ENCODE measurements around the gene ERCC6.

The ERCC6 gene

DNA sequence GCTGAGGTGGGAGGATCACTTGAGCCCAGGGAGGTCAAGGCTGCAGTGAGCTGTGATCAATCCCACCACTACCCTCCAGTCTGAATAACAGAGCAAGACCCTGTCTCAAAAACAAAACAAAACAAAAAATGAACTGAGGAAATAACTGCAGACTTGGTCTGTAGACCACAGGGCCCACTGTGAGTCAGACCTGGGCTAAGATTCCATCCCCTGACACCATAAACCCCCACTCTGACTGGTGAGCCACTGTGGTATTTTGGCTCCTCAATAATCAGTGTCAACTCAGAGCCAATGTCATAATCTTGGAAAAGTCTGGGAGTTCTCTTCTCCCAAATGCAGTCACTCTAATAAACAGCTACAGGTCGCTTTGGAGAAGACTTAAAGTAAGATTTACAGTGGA lies 24.0 kb upstream of the ERCC6 start:
- Mint-ChIP-seq H3K27me3 (peaks cover 24% of the 10 kb centered on the region), H3K4me1 (no peaks in the 10 kb centered on the region), H3K36me3 (no peaks in the 10 kb centered on the region), H3K27ac (no peak overlapping the region), H3K4me3 (no peak overlapping the region), H3K9me3 (no peaks in the 10 kb centered on the region)
- CTCF ChIA-PET: no interaction called here
- no peak for DNase-seq

DNA sequence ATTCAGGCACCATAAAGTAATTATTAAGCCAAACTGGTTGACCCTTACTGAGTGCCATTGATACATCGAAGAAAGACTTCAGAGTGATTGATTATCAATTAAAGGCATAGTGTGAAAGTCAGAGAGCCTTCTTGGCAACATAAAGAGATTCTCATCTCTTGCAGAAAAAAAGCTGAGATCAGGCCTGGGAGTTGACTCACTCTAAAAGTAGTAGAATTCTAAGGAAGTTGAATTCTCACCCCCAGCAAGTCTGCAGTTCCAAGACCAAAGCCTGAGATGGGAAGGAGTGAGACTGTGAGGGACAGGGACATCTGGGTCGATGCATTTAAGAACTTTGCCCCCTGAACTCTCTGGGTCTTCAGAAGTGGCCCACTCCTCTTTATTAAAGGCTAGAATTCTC lies 21.6 kb upstream of the ERCC6 start:
- H3K4me1 Mint-ChIP-seq: no peaks in the 10 kb centered on the region
- no peaks in the 10 kb centered on the region for H3K36me3 Mint-ChIP-seq
- no peak overlapping the region for H3K4me3 Mint-ChIP-seq
- H3K27me3 Mint-ChIP-seq: peaks cover 27% of the 10 kb centered on the region
- DNase-seq: no peak
- CTCF ChIA-PET: no interaction called here
- H3K9me3 Mint-ChIP-seq: peaks cover 1% of the 10 kb centered on the region
- H3K27ac Mint-ChIP-seq: no peak overlapping the region

GRCh38 chr10:49559476-49559875 lies 20.6 kb upstream of the ERCC6 start:
- Mint-ChIP-seq H3K9me3 (peaks cover 3% of the 10 kb centered on the region), H3K4me1 (no peaks in the 10 kb centered on the region), H3K36me3 (no peaks in the 10 kb centered on the region), H3K27me3 (peaks cover 23% of the 10 kb centered on the region), H3K4me3 (no peak overlapping the region), H3K27ac (no peak overlapping the region)
- CTCF ChIA-PET: no interaction called here
- no peak for DNase-seq

GRCh38 chr10:49558190-49558589 lies 19.3 kb upstream of the ERCC6 start:
- CTCF ChIA-PET: no interaction called here
- Mint-ChIP-seq H3K27me3 (peaks cover 18% of the 10 kb centered on the region), H3K36me3 (no peaks in the 10 kb centered on the region), H3K9me3 (peaks cover 3% of the 10 kb centered on the region), H3K4me1 (no peaks in the 10 kb centered on the region), H3K27ac (no peak overlapping the region), H3K4me3 (no peak overlapping the region)
- no peak for DNase-seq

GRCh38 chr10:49557681-49558080 lies 18.8 kb upstream of the ERCC6 start:
- Mint-ChIP-seq H3K27me3 (peaks cover 18% of the 10 kb centered on the region), H3K4me3 (no peak overlapping the region), H3K9me3 (peaks cover 3% of the 10 kb centered on the region), H3K27ac (no peak overlapping the region), H3K4me1 (no peaks in the 10 kb centered on the region), H3K36me3 (no peaks in the 10 kb centered on the region)
- CTCF ChIA-PET: no interaction called here
- DNase-seq: no peak

GRCh38 chr10:49556723-49557122 lies 17.8 kb upstream of the ERCC6 start:
- CTCF ChIA-PET: no interaction called here
- no peak for DNase-seq
- no peak overlapping the region for H3K27ac Mint-ChIP-seq

GRCh38 chr10:49552277-49552676 lies 13.4 kb upstream of the ERCC6 start:
- DNase-seq: no peak
- Mint-ChIP-seq H3K27ac (no peak overlapping the region), H3K4me1 (no peaks in the 10 kb centered on the region), H3K4me3 (no peak overlapping the region), H3K27me3 (peaks cover 17% of the 10 kb centered on the region), H3K9me3 (peaks cover 3% of the 10 kb centered on the region), H3K36me3 (no peaks in the 10 kb centered on the region)
- CTCF ChIA-PET: no interaction called here

More at GRCh38 chr10:49556723-49557122, 17.8 kb upstream of the ERCC6 start:
- Mint-ChIP-seq H3K36me3 (no peaks in the 10 kb centered on the region), H3K4me3 (no peak overlapping the region), H3K4me1 (no peaks in the 10 kb centered on the region), H3K27me3 (peaks cover 18% of the 10 kb centered on the region), H3K9me3 (peaks cover 3% of the 10 kb centered on the region)

- CTCF ChIA-PET: no interaction called here
- H3K9me3 Mint-ChIP-seq: peaks cover 5% of the 10 kb centered on the region
These were observed 11.6 kb upstream of the ERCC6 start for GRCh38 chr10:49550563-49550962.

GRCh38 chr10:49549640-49550346 lies 10.9 kb upstream of the ERCC6 start:
- Mint-ChIP-seq H3K4me1 (no peaks in the 10 kb centered on the region), H3K27me3 (peaks cover 16% of the 10 kb centered on the region), H3K27ac (no peak overlapping the region), H3K9me3 (peaks cover 3% of the 10 kb centered on the region), H3K36me3 (no peaks in the 10 kb centered on the region), H3K4me3 (no peak overlapping the region)
- DNase-seq: no peak
- CTCF ChIA-PET: no interaction called here

More at GRCh38 chr10:49550563-49550962, 11.6 kb upstream of the ERCC6 start:
- Mint-ChIP-seq H3K36me3 (no peaks in the 10 kb centered on the region), H3K27ac (no peak overlapping the region), H3K4me1 (no peaks in the 10 kb centered on the region), H3K27me3 (peaks cover 16% of the 10 kb centered on the region), H3K4me3 (no peak overlapping the region)
- DNase-seq: no peak

DNA sequence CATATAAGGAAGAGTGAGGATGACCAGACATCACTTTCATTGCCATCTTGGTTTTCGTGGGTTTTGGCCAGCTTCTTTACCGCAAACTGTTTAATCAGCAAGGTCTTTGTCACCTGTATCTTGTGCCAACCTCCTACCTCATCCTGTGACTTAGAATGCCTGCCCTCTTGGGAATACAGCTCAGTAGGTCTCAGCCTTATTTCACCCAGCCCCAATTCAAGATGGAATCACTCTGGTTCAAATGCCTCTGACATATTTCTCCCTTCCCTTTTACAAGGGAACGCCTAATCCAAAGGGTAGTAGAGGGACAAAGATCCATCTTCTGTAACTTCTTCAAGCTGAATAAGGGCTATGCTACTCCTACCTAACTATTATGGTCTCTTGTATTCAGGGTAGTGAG lies 4.7 kb upstream of the ERCC6 start:
- H3K27me3 Mint-ChIP-seq: peaks cover 40% of the 10 kb centered on the region
- no peaks in the 10 kb centered on the region for H3K36me3 Mint-ChIP-seq
- H3K9me3 Mint-ChIP-seq: peaks cover 3% of the 10 kb centered on the region
- no peak for DNase-seq
- H3K4me3 Mint-ChIP-seq: no peak overlapping the region
- H3K4me1 Mint-ChIP-seq: peaks cover 12% of the 10 kb centered on the region
- CTCF ChIA-PET: interaction anchor here (1.1 kb wide), 1 partner anchor 19 kb away, joined by 3 read pairs; no protein-coding TSS in a partner anchor
- H3K27ac Mint-ChIP-seq: no peak overlapping the region

DNA sequence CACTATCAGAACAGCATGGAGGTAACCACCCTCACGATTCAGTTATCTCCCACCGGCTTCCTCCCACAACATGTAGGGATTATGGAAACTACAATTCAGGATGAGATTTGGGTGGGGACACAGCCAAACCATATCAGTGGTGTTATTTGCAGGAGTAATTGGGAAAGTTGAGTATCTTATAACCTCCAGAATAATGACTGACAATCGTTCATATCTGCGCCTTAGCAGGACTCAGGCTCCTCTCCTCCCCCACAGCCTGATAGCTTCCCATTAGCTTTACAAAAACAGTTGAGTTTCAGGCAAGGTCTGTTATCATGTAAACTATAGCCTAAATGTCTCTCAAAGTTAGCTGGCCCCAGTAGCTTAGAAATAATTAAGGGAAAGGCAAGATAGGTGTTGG lies 3.4 kb upstream of the ERCC6 start:
- DNase-seq: no peak
- CTCF ChIA-PET: no interaction called here
- H3K27me3 Mint-ChIP-seq: peaks cover 40% of the 10 kb centered on the region
- H3K4me1 Mint-ChIP-seq: peaks cover 21% of the 10 kb centered on the region
- no peak overlapping the region for H3K27ac Mint-ChIP-seq
- H3K9me3 Mint-ChIP-seq: peaks cover 3% of the 10 kb centered on the region
- no peak overlapping the region for H3K4me3 Mint-ChIP-seq
- no peaks in the 10 kb centered on the region for H3K36me3 Mint-ChIP-seq

- CTCF ChIA-PET: no interaction called here
- H3K27ac Mint-ChIP-seq: no peak overlapping the region
These were observed 2.8 kb upstream of the ERCC6 start for GRCh38 chr10:49541762-49542161.

DNA sequence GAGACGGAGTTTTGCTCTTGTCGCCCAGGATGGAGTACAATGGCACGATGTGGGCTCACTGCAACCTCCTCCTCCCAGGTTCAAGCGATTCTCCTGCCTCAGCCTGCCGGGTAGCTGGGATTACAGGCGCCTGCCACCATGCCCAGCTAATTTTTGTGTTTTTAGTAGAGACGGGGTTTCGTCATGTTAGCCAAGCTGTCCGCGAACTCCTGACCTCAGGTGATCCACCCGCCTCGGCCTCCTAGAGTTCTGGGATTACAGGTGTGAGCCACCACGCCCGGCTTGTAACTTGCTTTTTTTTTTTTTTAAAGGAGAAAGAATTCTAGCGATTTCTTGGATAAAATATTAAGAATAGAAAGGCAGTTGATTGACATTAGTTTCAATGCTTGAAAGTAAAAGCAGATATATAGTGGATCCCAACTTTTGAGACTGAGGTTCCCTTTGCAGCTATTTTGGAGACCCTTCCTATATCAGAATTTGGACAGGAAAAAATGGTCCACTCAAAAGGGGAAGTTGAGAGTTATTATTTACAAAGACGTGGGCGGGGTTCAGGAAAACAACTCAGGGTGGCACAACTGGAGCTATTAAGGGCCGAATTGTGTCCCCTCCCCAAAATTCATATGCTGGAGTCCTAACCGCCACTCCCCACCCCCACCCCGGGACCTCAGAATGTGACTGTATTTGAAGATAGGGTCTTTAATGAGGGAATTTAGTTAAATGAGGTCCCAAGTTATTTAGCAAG lies 1.3 kb upstream of the ERCC6 start:
- H3K4me3 Mint-ChIP-seq: peak overlapping the region; percentile 81
- no peaks in the 10 kb centered on the region for H3K9me3 Mint-ChIP-seq
- H3K27me3 Mint-ChIP-seq: peaks cover 35% of the 10 kb centered on the region
- no peak for DNase-seq
- CTCF ChIA-PET: interaction anchor here (1.7 to 1.8 kb wide), 2 partner anchors 8 to 21 kb away, joined by 4 to 6 read pairs; no protein-coding TSS in a partner anchor
- peaks cover 7% of the 10 kb centered on the region for H3K36me3 Mint-ChIP-seq
- H3K4me1 Mint-ChIP-seq: peaks cover 36% of the 10 kb centered on the region
- peak overlapping the region; percentile 91 for H3K27ac Mint-ChIP-seq

More at GRCh38 chr10:49541762-49542161, 2.8 kb upstream of the ERCC6 start:
- H3K9me3 Mint-ChIP-seq: peaks cover 3% of the 10 kb centered on the region
- H3K4me1 Mint-ChIP-seq: peaks cover 23% of the 10 kb centered on the region
- H3K27me3 Mint-ChIP-seq: peaks cover 40% of the 10 kb centered on the region
- no peak for DNase-seq
- H3K36me3 Mint-ChIP-seq: no peaks in the 10 kb centered on the region
- no peak overlapping the region for H3K4me3 Mint-ChIP-seq

DNA sequence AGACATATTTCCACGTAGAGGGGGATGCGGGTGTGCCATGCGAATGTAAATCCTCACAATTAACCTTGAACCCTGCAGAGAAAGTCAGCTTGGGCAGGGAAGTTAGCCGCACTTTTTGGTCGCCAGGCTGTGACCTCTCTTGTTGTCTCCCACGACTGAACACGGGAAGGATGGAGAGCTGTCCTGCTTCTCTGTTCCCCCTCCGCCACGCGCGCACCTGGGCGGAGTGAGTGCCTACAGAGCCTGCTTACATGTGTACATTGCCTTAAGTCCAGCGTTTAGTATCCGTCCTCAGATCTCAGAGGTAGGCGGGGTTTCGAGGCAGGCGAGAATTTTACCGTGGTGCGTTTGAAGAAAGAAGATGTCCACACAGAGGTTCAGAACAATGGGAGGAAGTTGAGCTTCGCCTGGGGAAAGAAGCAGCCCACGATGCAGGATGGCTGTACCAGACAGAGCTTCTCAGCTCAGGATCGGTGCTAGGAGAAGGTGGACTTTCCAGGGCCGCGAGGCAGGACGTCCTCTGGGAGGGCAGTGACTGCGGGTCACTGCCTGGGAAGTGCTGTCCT lies 482 bp upstream of the ERCC6 start:
- CTCF ChIA-PET: interaction anchor here (1.1 to 1.8 kb wide), 4 partner anchors 9 to 132 kb away, joined by 3 to 6 read pairs (median 4); no protein-coding TSS in a partner anchor
- Mint-ChIP-seq H3K36me3 (peaks cover 7% of the 10 kb centered on the region), H3K4me3 (peak overlapping the region; percentile 81), H3K4me1 (peaks cover 42% of the 10 kb centered on the region), H3K9me3 (no peaks in the 10 kb centered on the region), H3K27me3 (peaks cover 35% of the 10 kb centered on the region), H3K27ac (peak overlapping the region; percentile 91)
- peak; percentile 56 for DNase-seq
